PC-3 (cell line): ENCODE measurements around the gene NPAT.

Source experiments
- EZH2 ChIP-seq: fragments of 300-600 bp; sonication (generic); IDR thresholded peaks from one replicate; pipeline ENCODE4 v1.6.1; 2017; ENCODE audit warnings: antibody characterized with exemption, mild to moderate bottlenecking, low read length; ENCODE audit not compliant: unreplicated experiment
- EZH2phosphoT487 ChIP-seq: fragments of 300-600 bp; sonication (generic); IDR thresholded peaks from 2 replicates; pipeline ENCODE4 v1.6.1; 2018; ENCODE audit warnings: mild to moderate bottlenecking, antibody characterized with exemption, low read length, borderline replicate concordance
- TF ChIP-seq, protein P1 (sequence below): fragments of 300-600 bp; sonication (generic); conservative IDR thresholded peaks from 2 replicates; pipeline ENCODE4 v1.5.1; 2017; ENCODE audit warnings: antibody characterized with exemption, low read depth, mild to moderate bottlenecking, low read length

DNA sequence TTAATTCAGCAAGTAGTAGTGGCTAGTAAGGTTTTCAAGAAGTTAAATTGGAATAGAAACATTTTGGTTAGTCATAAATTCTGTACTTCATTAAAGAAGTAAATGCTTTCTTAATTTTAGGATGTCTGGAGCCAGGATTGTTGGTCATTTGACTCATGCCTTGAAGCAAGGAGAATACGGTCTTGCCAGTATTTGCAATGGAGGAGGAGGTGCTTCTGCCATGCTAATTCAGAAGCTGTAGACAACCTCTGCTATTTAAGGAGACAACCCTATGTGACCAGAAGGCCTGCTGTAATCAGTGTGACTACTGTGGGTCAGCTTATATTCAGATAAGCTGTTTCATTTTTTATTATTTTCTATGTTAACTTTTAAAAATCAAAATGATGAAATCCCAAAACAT, 75.3 kb downstream of the NPAT start:
- TF ChIP-seq, protein P1, sequence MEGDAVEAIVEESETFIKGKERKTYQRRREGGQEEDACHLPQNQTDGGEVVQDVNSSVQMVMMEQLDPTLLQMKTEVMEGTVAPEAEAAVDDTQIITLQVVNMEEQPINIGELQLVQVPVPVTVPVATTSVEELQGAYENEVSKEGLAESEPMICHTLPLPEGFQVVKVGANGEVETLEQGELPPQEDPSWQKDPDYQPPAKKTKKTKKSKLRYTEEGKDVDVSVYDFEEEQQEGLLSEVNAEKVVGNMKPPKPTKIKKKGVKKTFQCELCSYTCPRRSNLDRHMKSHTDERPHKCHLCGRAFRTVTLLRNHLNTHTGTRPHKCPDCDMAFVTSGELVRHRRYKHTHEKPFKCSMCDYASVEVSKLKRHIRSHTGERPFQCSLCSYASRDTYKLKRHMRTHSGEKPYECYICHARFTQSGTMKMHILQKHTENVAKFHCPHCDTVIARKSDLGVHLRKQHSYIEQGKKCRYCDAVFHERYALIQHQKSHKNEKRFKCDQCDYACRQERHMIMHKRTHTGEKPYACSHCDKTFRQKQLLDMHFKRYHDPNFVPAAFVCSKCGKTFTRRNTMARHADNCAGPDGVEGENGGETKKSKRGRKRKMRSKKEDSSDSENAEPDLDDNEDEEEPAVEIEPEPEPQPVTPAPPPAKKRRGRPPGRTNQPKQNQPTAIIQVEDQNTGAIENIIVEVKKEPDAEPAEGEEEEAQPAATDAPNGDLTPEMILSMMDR, result no peak
- TF ChIP-seq EZH2 (no peak), EZH2phosphoT487 (no peak)
